ENCODE data around the gene THBS2. TPM values are rescaled to one million over a fixed set of nuclear protein-coding genes. Genes with fewer than 3 reads are reported as not detected.
"Not testable (repeated sequence)": the region's sequence is repeated elsewhere in the genome, so short reads cannot be mapped to it uniquely, and the experiment has no call there.

THBS2 gene
- total RNA-seq, 2 donors from 2014 or later, result 0.93 to 0.99 TPM

DNA sequence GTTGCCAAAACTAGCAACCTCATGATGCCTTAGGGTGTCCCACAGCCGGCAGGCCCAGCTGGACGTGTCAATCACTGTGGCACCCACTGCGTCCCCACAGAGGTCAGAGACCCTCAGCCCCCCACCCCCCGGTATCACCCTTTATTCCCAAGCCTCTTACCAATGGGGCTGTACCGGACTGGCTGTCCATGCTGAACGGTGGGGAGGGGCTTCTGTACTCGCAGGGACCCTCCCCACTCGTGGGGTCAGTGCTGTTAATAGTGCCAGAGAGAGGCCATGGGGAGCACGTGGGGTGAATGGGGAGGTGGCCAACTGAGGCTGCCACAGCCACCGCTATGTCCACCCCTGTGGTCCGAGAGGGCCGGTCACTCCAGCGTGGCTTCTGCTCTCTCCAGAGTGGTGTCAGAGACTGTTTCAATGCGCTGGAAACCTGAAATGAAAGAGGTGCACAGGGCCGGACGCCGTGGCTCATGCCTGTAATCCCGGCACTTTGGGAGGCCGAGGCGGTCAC is 68.6 kb downstream of the THBS2 start:
- H3K36me3 ChIP-seq (ENCODE audit: control insufficient read depth, insufficient read depth, low read length), result no peaks in the 10 kb centered on the region
- no peaks in the 10 kb centered on the region for H3K27me3 ChIP-seq (ENCODE audit: control insufficient read depth, insufficient read depth, low read length, poor library complexity, severe bottlenecking)
- Mint-ChIP-seq H3K9me3 (peaks cover 10% of the 10 kb centered on the region), H3K4me1 (no peaks in the 10 kb centered on the region), H3K27me3 (ENCODE audit: insufficient read depth) (no peaks in the 10 kb centered on the region), H3K27ac (no peak overlapping the region), H3K36me3 (ENCODE audit: low read depth) (no peaks in the 10 kb centered on the region), H3K4me3 (no peak overlapping the region)
- no peaks in the 10 kb centered on the region for H3K9me3 ChIP-seq (ENCODE audit: control insufficient read depth, low read length)
- H3K27ac ChIP-seq (ENCODE audit: low read depth, low read length), result no peak overlapping the region
- DNase-seq, result peak; percentile 15
- H3K4me3 ChIP-seq (ENCODE audit: low read length), result no peak overlapping the region
- no peak for TF ChIP-seq CTCF (conservative IDR thresholded peaks at IDR 0.05)
- H3K9ac ChIP-seq (ENCODE audit: extremely low read depth, low read length, poor library complexity, severe bottlenecking), result no peak overlapping the region
- WGBS, 2 experiments (ENCODE audit: insufficient coverage in 1 of 2, insufficient read length in 1 of 2), result 90 to 95% methylated on average over 15 to 20 of the region's 20 CpGs
- no peaks in the 10 kb centered on the region for H3K4me1 ChIP-seq (ENCODE audit: control insufficient read depth, insufficient read depth, low read length)

- Mint-ChIP-seq H3K4me1 (no peaks in the 10 kb centered on the region), H3K4me3 (no peak overlapping the region), H3K27me3 (ENCODE audit: insufficient read depth) (no peaks in the 10 kb centered on the region), H3K9me3 (peaks cover 10% of the 10 kb centered on the region), H3K27ac (no peak overlapping the region), H3K36me3 (ENCODE audit: low read depth) (no peaks in the 10 kb centered on the region)
- no peak overlapping the region for H3K9ac ChIP-seq (ENCODE audit: extremely low read depth, low read length, poor library complexity, severe bottlenecking)
- DNase-seq, result no peak
- H3K27ac ChIP-seq (ENCODE audit: low read depth, low read length), result no peak overlapping the region
- no peaks in the 10 kb centered on the region for H3K27me3 ChIP-seq (ENCODE audit: control insufficient read depth, insufficient read depth, low read length, poor library complexity, severe bottlenecking)
- WGBS, 2 experiments (ENCODE audit: insufficient coverage in 1 of 2, insufficient read length in 1 of 2), result 90% methylated on average over 3 of the region's 3 CpGs; no CpG with 5 or more reads in 1 of the 2 experiments
- no peaks in the 10 kb centered on the region for H3K9me3 ChIP-seq (ENCODE audit: control insufficient read depth, low read length)
- no peaks in the 10 kb centered on the region for H3K36me3 ChIP-seq (ENCODE audit: control insufficient read depth, insufficient read depth, low read length)
- no peak overlapping the region for H3K4me3 ChIP-seq (ENCODE audit: low read length)
- no peaks in the 10 kb centered on the region for H3K4me1 ChIP-seq (ENCODE audit: control insufficient read depth, insufficient read depth, low read length)
- no peak for TF ChIP-seq CTCF (conservative IDR thresholded peaks at IDR 0.05)
Measured at GRCh38 chr6:169184419-169184818, 69.2 kb downstream of the THBS2 start.

DNA sequence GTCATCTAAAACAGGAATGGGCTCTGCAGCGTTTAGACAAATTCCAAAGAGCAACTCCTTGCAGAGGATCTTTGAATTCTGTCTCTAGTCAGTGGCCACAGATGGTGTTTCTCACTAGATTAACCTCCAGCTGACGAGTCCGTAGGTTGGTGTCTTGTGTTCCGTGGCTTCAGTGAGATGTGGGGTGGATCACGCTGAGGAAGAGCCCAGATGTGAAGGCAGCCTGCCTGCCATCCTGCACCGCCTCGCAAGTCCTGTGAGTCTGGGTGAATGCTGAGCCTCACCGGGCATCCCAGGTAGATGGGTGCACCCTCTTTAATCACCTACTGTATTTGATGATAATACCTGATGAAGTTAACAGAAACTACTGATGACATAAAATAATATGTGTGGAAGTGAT is 70.4 kb downstream of the THBS2 start:
- H3K4me3 Mint-ChIP-seq, result no peak overlapping the region
- Histone ChIP-seq H3K27ac (ENCODE audit: low read depth, low read length) (no peak overlapping the region), H3K4me1 (ENCODE audit: control insufficient read depth, insufficient read depth, low read length) (no peaks in the 10 kb centered on the region), H3K9me3 (ENCODE audit: control insufficient read depth, low read length) (no peaks in the 10 kb centered on the region), H3K27me3 (ENCODE audit: control insufficient read depth, insufficient read depth, low read length, poor library complexity, severe bottlenecking) (no peaks in the 10 kb centered on the region), H3K4me3 (ENCODE audit: low read length) (no peak overlapping the region), H3K9ac (ENCODE audit: extremely low read depth, low read length, poor library complexity, severe bottlenecking) (no peak overlapping the region), H3K36me3 (ENCODE audit: control insufficient read depth, insufficient read depth, low read length) (no peaks in the 10 kb centered on the region)
- H3K4me1 Mint-ChIP-seq, result no peaks in the 10 kb centered on the region
- H3K9me3 Mint-ChIP-seq, result peaks cover 10% of the 10 kb centered on the region
- no peaks in the 10 kb centered on the region for H3K36me3 Mint-ChIP-seq (ENCODE audit: low read depth)
- no peak for DNase-seq
- TF ChIP-seq CTCF (conservative IDR thresholded peaks at IDR 0.05), result no peak
- no peak overlapping the region for H3K27ac Mint-ChIP-seq
- WGBS, 2 experiments (ENCODE audit: insufficient coverage in 1 of 2, insufficient read length in 1 of 2), result 87 to 90% methylated on average over 5 to 8 of the region's 8 CpGs
- no peaks in the 10 kb centered on the region for H3K27me3 Mint-ChIP-seq (ENCODE audit: insufficient read depth)

DNA sequence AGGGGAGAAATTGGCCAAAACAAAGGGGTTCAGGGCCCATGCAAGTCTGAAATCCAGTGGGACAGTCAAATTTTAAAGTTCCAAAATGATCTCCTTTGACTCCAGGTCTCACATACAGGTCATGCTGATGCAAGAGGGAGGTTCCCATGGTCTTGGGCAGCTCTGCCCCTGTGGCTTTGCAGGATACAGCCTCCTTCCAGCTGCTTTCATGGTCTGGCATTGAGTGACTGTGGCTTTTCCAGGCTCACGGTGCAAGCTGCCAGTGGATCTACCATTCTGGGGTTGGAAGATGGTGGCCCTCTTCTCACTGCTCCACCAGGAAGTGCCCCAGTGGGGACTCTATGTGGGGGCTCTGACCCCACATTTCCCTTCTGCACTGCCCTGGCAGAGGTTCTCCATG is 73.8 kb downstream of the THBS2 start:
- not testable (repeated sequence) for H3K36me3 ChIP-seq (ENCODE audit: control insufficient read depth, insufficient read depth, low read length); H3K27me3 Mint-ChIP-seq (ENCODE audit: insufficient read depth); H3K9me3 ChIP-seq (ENCODE audit: control insufficient read depth, low read length); H3K9ac ChIP-seq (ENCODE audit: extremely low read depth, low read length, poor library complexity, severe bottlenecking); H3K4me3 Mint-ChIP-seq; H3K36me3 Mint-ChIP-seq (ENCODE audit: low read depth); H3K27ac Mint-ChIP-seq; H3K4me3 ChIP-seq (ENCODE audit: low read length); H3K27me3 ChIP-seq (ENCODE audit: control insufficient read depth, insufficient read depth, low read length, poor library complexity, severe bottlenecking); H3K4me1 Mint-ChIP-seq; H3K27ac ChIP-seq (ENCODE audit: low read depth, low read length); H3K4me1 ChIP-seq (ENCODE audit: control insufficient read depth, insufficient read depth, low read length)
- 91% methylated on average over 1 of the region's 1 CpG; no CpG with 5 or more reads in 1 of the 2 experiments for WGBS, 2 experiments (ENCODE audit: insufficient coverage in 1 of 2, insufficient read length in 1 of 2)
- peaks cover 10% of the 10 kb centered on the region for H3K9me3 Mint-ChIP-seq
- DNase-seq, result peak; percentile 13
